Astrocyte (in vitro differentiated cells and primary cell): ENCODE measurements around the gene SDK1. TPM values are rescaled to one million over a fixed set of nuclear protein-coding genes. Genes with fewer than 3 reads are reported as not detected.

ENCODE experiments used
- DNase-seq: peaks from one replicate; pipeline ENCODE4 v3.0.0-alpha.2; 2010; ENCODE audit warnings: low read depth
- FAIRE-seq: peaks from 2 replicates; lab custom pipeline; 2011; peaks lifted over from hg19 to GRCh38; lab: Jason Lieb, UNC
- H2AFZ ChIP-seq: 2 replicates; pipeline ENCODE4 v1.6.0; 2012; ENCODE audit warnings: low read depth, low read length, inconsistent platforms
- H3K27ac ChIP-seq: 2 replicates; pipeline ENCODE4 v1.5.1; 2011; ENCODE audit warnings: low read depth, low read length, inconsistent platforms
- H3K27me3 ChIP-seq: 2 replicates; pipeline ENCODE4 v1.6.0; 2011; ENCODE audit warnings: low read length, inconsistent platforms; ENCODE audit not compliant: insufficient read depth
- H3K36me3 ChIP-seq: 2 replicates; pipeline ENCODE4 v1.5.1; 2011; ENCODE audit warnings: low read length, inconsistent platforms; ENCODE audit not compliant: insufficient read depth
- H3K4me1 ChIP-seq: 2 replicates; pipeline ENCODE4 v1.5.1; 2011; ENCODE audit warnings: low read length, inconsistent platforms; ENCODE audit not compliant: insufficient read depth
- H3K4me2 ChIP-seq: 2 replicates; pipeline ENCODE4 v1.6.0; 2012; ENCODE audit warnings: low read length, inconsistent platforms
- H3K4me3 ChIP-seq: 2 replicates; pipeline ENCODE4 v1.5.1; 2011; ENCODE audit warnings: low read depth, mild to moderate bottlenecking, low read length, inconsistent platforms; ENCODE audit not compliant: insufficient read depth
- H3K79me2 ChIP-seq: 2 replicates; pipeline ENCODE4 v1.6.0; 2012; ENCODE audit warnings: mild to moderate bottlenecking, low read length, inconsistent platforms; ENCODE audit not compliant: insufficient read depth
- H3K9ac ChIP-seq: 2 replicates; pipeline ENCODE4 v1.6.0; 2012; ENCODE audit warnings: mild to moderate bottlenecking, low read length, inconsistent platforms
- H3K9me3 ChIP-seq: 2 replicates; pipeline ENCODE4 v1.5.1; 2012; ENCODE audit warnings: low read depth, mild to moderate bottlenecking, low read length, inconsistent platforms; ENCODE audit not compliant: insufficient read depth
- H4K20me1 ChIP-seq: 2 replicates; pipeline ENCODE4 v1.6.0; 2012; ENCODE audit warnings: low read length, inconsistent platforms; ENCODE audit not compliant: insufficient read depth
- H3K27ac Mint-ChIP-seq: one replicate; pipeline ENCODE4 v1.8.0; 2021; ENCODE audit warnings: mild to moderate bottlenecking, mixed read lengths; ENCODE audit not compliant: unreplicated experiment
- H3K27me3 Mint-ChIP-seq: one replicate; pipeline ENCODE4 v1.8.0; 2021; ENCODE audit warnings: low read depth, mixed read lengths; ENCODE audit not compliant: unreplicated experiment
- H3K36me3 Mint-ChIP-seq: one replicate; pipeline ENCODE4 v1.8.0; 2021; ENCODE audit warnings: low read depth, mixed read lengths; ENCODE audit not compliant: unreplicated experiment
- H3K4me1 Mint-ChIP-seq: one replicate; pipeline ENCODE4 v1.8.0; 2021; ENCODE audit warnings: low read depth, mixed read lengths; ENCODE audit not compliant: unreplicated experiment
- H3K4me3 Mint-ChIP-seq: one replicate; pipeline ENCODE4 v1.8.0; 2021; ENCODE audit warnings: mild to moderate bottlenecking, moderate library complexity, mixed read lengths; ENCODE audit not compliant: unreplicated experiment
- H3K9me3 Mint-ChIP-seq: one replicate; pipeline ENCODE4 v1.8.0; 2021; ENCODE audit warnings: mild to moderate bottlenecking, mixed read lengths; ENCODE audit not compliant: unreplicated experiment
- CTCF ChIP-seq: IDR thresholded peaks from 2 replicates; pipeline ENCODE4 v1.5.1; 2011; ENCODE audit warnings: low read depth, mild to moderate bottlenecking, inconsistent platforms, low read length, moderate library complexity; ENCODE audit not compliant: insufficient read depth
- EZH2 ChIP-seq: IDR thresholded peaks from 2 replicates; pipeline ENCODE4 v1.6.1; 2012; ENCODE audit warnings: mild to moderate bottlenecking, low read length, inconsistent platforms; ENCODE audit not compliant: insufficient read depth
- total RNA-seq: library from RNA; stranded (reverse); gene quantifications from 2 replicates; pipeline ENCODE4 v1.2.1, GENCODE V29; 2021

The SDK1 gene
- total RNA-seq, 1 donor from 2014 or later: 4.2 TPM

GRCh38 chr7:3806516-3806915 is 505.5 kb downstream of the SDK1 start:
- Histone ChIP-seq H3K4me1 (no peaks in the 10 kb centered on the region), H3K9me3 (no peaks in the 10 kb centered on the region), H3K27me3 (no peaks in the 10 kb centered on the region), H4K20me1 (no peaks in the 10 kb centered on the region), H3K79me2 (no peaks in the 10 kb centered on the region), H2AFZ (no peak overlapping the region), H3K4me3 (no peak overlapping the region), H3K9ac (no peak overlapping the region), H3K4me2 (no peak overlapping the region), H3K36me3 (no peaks in the 10 kb centered on the region), H3K27ac (no peak overlapping the region)
- H3K9me3 Mint-ChIP-seq: no peaks in the 10 kb centered on the region
- no peaks in the 10 kb centered on the region for H3K36me3 Mint-ChIP-seq
- DNase-seq (no peak), FAIRE-seq (no peak)
- no peak overlapping the region for H3K4me3 Mint-ChIP-seq
- peaks cover 2% of the 10 kb centered on the region for H3K4me1 Mint-ChIP-seq
- TF ChIP-seq CTCF (no peak), EZH2 (no peak)
- no peak overlapping the region for H3K27ac Mint-ChIP-seq
- no peaks in the 10 kb centered on the region for H3K27me3 Mint-ChIP-seq

GRCh38 chr7:3807824-3808223 is 506.8 kb downstream of the SDK1 start:
- no peak overlapping the region for H3K4me3 ChIP-seq
- no peak overlapping the region for H3K9ac ChIP-seq
- no peak overlapping the region for H3K4me3 Mint-ChIP-seq
- DNase-seq (no peak), FAIRE-seq (no peak)
- H3K4me1 ChIP-seq: no peaks in the 10 kb centered on the region
- H3K27me3 Mint-ChIP-seq: no peaks in the 10 kb centered on the region
- no peaks in the 10 kb centered on the region for H3K36me3 ChIP-seq
- H4K20me1 ChIP-seq: no peaks in the 10 kb centered on the region
- no peaks in the 10 kb centered on the region for H3K27me3 ChIP-seq
- H3K79me2 ChIP-seq: no peaks in the 10 kb centered on the region
- H3K27ac ChIP-seq: no peak overlapping the region
- no peak overlapping the region for H3K4me2 ChIP-seq
- no peak overlapping the region for H2AFZ ChIP-seq
- TF ChIP-seq EZH2 (no peak), CTCF (no peak)
- H3K27ac Mint-ChIP-seq: no peak overlapping the region
- no peaks in the 10 kb centered on the region for H3K36me3 Mint-ChIP-seq
- no peaks in the 10 kb centered on the region for H3K9me3 ChIP-seq
- H3K9me3 Mint-ChIP-seq: no peaks in the 10 kb centered on the region
- peaks cover 2% of the 10 kb centered on the region for H3K4me1 Mint-ChIP-seq

GRCh38 chr7:3821488-3821887 is 520.4 kb downstream of the SDK1 start:
- Histone ChIP-seq H3K79me2 (no peaks in the 10 kb centered on the region), H3K36me3 (no peaks in the 10 kb centered on the region), H3K9ac (no peak overlapping the region), H3K27me3 (no peaks in the 10 kb centered on the region), H3K27ac (no peak overlapping the region), H3K4me1 (no peaks in the 10 kb centered on the region), H3K4me2 (no peak overlapping the region), H3K4me3 (no peak overlapping the region), H4K20me1 (no peaks in the 10 kb centered on the region), H2AFZ (no peak overlapping the region), H3K9me3 (no peaks in the 10 kb centered on the region)
- peaks cover 1% of the 10 kb centered on the region for H3K9me3 Mint-ChIP-seq
- TF ChIP-seq CTCF (no peak), EZH2 (no peak)
- H3K36me3 Mint-ChIP-seq: no peaks in the 10 kb centered on the region
- DNase-seq (no peak), FAIRE-seq (no peak)
- no peak overlapping the region for H3K27ac Mint-ChIP-seq
- no peaks in the 10 kb centered on the region for H3K27me3 Mint-ChIP-seq
- no peak overlapping the region for H3K4me3 Mint-ChIP-seq
- H3K4me1 Mint-ChIP-seq: no peaks in the 10 kb centered on the region
